ENCODE results near the gene TTYH1.
"Not testable (repeated sequence)": the region's sequence is repeated elsewhere in the genome, so short reads cannot be mapped to it uniquely, and the experiment has no call there.

Gene TTYH1

GRCh38 chr19:54415208-54415900, at the start of gene TTYH1:
Gene TTYH1, plus strand, starts transcription at chr19:54415464. Its CDS starts 89 bp downstream, at chr19:54415553.
- no peak for DNase-seq

- not testable (repeated sequence) for DNase-seq
Observed at GRCh38 chr19:54365798-54366197, 49.5 kb upstream of the TTYH1 start.

- no peak for DNase-seq
Observed at GRCh38 chr19:54366811-54367210, 48.5 kb upstream of the TTYH1 start.

- no peak for DNase-seq
Observed at GRCh38 chr19:54369082-54369687, 46.1 kb upstream of the TTYH1 start.

GRCh38 chr19:54369688-54370433, 45.4 kb upstream of the TTYH1 start:
- not testable (repeated sequence) for DNase-seq

- DNase-seq = not testable (repeated sequence)
Observed at GRCh38 chr19:54370434-54370796, 44.8 kb upstream of the TTYH1 start.

GRCh38 chr19:54371453-54371852, 43.8 kb upstream of the TTYH1 start:
- not testable (repeated sequence) for DNase-seq

GRCh38 chr19:54373781-54374631, 41.3 kb upstream of the TTYH1 start:
- DNase-seq = no peak

GRCh38 chr19:54375181-54375938, 39.9 kb upstream of the TTYH1 start:
- not testable (repeated sequence) for DNase-seq

GRCh38 chr19:54376610-54377285, 38.5 kb upstream of the TTYH1 start:
- no peak for DNase-seq

GRCh38 chr19:54379187-54379678, 36.0 kb upstream of the TTYH1 start:
- DNase-seq = no peak

GRCh38 chr19:54380897-54381296, 34.4 kb upstream of the TTYH1 start:
- no peak for DNase-seq

GRCh38 chr19:54382041-54382440, 33.2 kb upstream of the TTYH1 start:
- DNase-seq = not testable (repeated sequence)

GRCh38 chr19:54383330-54383729, 31.9 kb upstream of the TTYH1 start:
- DNase-seq = no peak

GRCh38 chr19:54387991-54388801, 27.1 kb upstream of the TTYH1 start:
- no peak for DNase-seq

GRCh38 chr19:54388802-54389139, 26.5 kb upstream of the TTYH1 start:
- no peak for DNase-seq

GRCh38 chr19:54389553-54389952, 25.7 kb upstream of the TTYH1 start:
- DNase-seq = no peak

GRCh38 chr19:54390942-54391577, 24.2 kb upstream of the TTYH1 start:
- DNase-seq = peak in 1 of 2 experiments; percentile 42

- peak in 1 of 2 experiments; percentile 8 for DNase-seq
Observed at GRCh38 chr19:54391589-54392061, 23.6 kb upstream of the TTYH1 start.

- no peak for DNase-seq
Observed at GRCh38 chr19:54392105-54392504, 23.2 kb upstream of the TTYH1 start.
